ENCODE measurements around the gene GSG1L.

DNA sequence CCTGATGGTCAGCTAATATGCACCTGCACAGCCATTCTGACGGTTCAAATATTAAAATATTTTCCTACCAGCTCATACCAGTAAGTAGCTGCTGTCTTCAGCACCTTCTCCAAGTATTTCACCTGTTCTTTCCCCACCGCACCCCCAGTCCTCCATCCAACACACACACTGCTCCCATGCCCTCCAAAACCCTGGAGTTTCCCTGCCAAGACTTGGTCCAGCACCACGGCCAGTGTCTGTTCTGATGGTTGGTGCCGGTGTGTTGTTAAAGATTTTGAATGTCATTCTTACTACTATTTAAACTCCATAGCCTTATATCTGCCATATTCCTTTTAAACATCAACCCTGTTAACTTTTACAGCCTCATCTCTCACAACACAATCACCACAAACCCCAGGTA lies 142.4 kb downstream of the GSG1L start:
- TF ChIP-seq, protein P1, sequence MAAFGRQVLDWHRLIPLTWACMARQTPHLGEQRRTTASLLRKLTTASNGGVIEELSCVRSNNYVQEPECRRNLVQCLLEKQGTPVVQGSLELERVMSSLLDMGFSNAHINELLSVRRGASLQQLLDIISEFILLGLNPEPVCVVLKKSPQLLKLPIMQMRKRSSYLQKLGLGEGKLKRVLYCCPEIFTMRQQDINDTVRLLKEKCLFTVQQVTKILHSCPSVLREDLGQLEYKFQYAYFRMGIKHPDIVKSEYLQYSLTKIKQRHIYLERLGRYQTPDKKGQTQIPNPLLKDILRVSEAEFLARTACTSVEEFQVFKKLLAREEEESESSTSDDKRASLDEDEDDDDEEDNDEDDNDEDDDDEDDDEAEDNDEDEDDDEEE (CRISPR knock-in tag; IDR thresholded peaks at IDR 0.05): no peak
- no peak for TF ChIP-seq ZNF24 (IDR thresholded peaks at IDR 0.05)
- no peak for TF ChIP-seq GLI4 (CRISPR knock-in tag; IDR thresholded peaks at IDR 0.05; ENCODE audit: borderline replicate concordance)
- no peak for TF ChIP-seq RNF2 (conservative IDR thresholded peaks at IDR 0.05; ENCODE audit: low read depth)
- TF ChIP-seq TCF12 (IDR thresholded peaks at IDR 0.05): no peak
- no peak for TF ChIP-seq TCF12 (CRISPR knock-in tag; IDR thresholded peaks at IDR 0.05)
- TF ChIP-seq ZFP90 (CRISPR knock-in tag; IDR thresholded peaks at IDR 0.05; ENCODE audit: borderline replicate concordance): no peak
- no peak for TF ChIP-seq POLR2A (IDR thresholded peaks at IDR 0.05; ENCODE audit: insufficient read depth in 1 of 2, low read depth in 2 of 2, low read length in 2 of 2)

Data from HepG2 (cell line).